Measurements from ENCODE around the gene FGFBP1. TPM values are rescaled to one million over a fixed set of nuclear protein-coding genes. Genes with fewer than 3 reads are reported as not detected.
A peak's percentile ranks its signal among the peaks of the same experiment; 100 is the strongest.

Gene FGFBP1
- total and polyA plus RNA-seq, 2 donors (not counting 3 experiments of a cell fraction or from before 2014, with no cell fraction given), result not detected

- no peaks in the 10 kb centered on the region for H3K36me3 ChIP-seq (ENCODE audit: control insufficient read depth in 2 of 2, extremely low read depth in 1 of 2, insufficient read depth in 2 of 2, low read length in 2 of 2)
- intact Hi-C loops (cut with micrococcal nuclease), result no loop called here
- H3K9me1 ChIP-seq (replicated peaks; ENCODE audit: control insufficient read depth, extremely low read depth, insufficient read depth, low read length), result no peaks in the 10 kb centered on the region
- H3K79me2 ChIP-seq (ENCODE audit: control insufficient read depth, insufficient read depth, low read length), result no peaks in the 10 kb centered on the region
- H3K9me3 ChIP-seq (replicated peaks; ENCODE audit: control insufficient read depth, insufficient read depth, low read length), result no peaks in the 10 kb centered on the region
- no peaks in the 10 kb centered on the region for H3K4me1 ChIP-seq (ENCODE audit: control insufficient read depth, extremely low read depth, insufficient read depth, low read length)
- H3K27ac ChIP-seq (ENCODE audit: insufficient read depth, low read depth, low read length), result no peak overlapping the region
- CTCF ChIA-PET, result interaction anchor here (1.0 to 2.7 kb wide), 5 partner anchors 21 to 288 kb away, joined by 3 to 11 read pairs (median 5); no protein-coding TSS in a partner anchor
- dilution Hi-C loops (cut with MboI; ENCODE audit: extremely low pct_ligation_motif_present, low sequenced_read_pairs), result no loop called here
- no peak overlapping the region for H3K9ac ChIP-seq (replicated peaks; ENCODE audit: extremely low read depth, insufficient read depth, low read length)
- TF ChIP-seq CTCF (IDR thresholded peaks at IDR 0.05; ENCODE audit: extremely low read depth in 1 of 2, insufficient read depth in 1 of 2, low read depth in 1 of 2, low read length in 2 of 2), result peak in 1 of 2 donors; percentile 1
- TF ChIP-seq POLR2AphosphoS5 (IDR thresholded peaks at IDR 0.05; ENCODE audit: insufficient read depth, low read depth, low read length), result no peak
- no peak overlapping the region for H2AFZ ChIP-seq (ENCODE audit: low read depth, low read length)
- DNase-seq (ENCODE audit: low read depth, low spot score) (no peak), FAIRE-seq (no peak)
- H3K27me3 ChIP-seq (ENCODE audit: control insufficient read depth in 2 of 2, insufficient read depth in 2 of 2, low read length in 2 of 2), result peaks cover 0 to 4% of the 10 kb centered on the region in 2 experiments
- H3K4me2 ChIP-seq (ENCODE audit: insufficient read depth, low read length), result no peak overlapping the region
- BruUV-seq (replicated peaks), result no TSS peak
- POLR2A ChIA-PET, result no interaction called here
- no peak overlapping the region for H3K4me3 ChIP-seq (replicated peaks in 1 of 3; ENCODE audit: insufficient read depth in 1 of 3, low read depth in 1 of 3, low read length in 3 of 3)
- no peaks in the 10 kb centered on the region for H4K20me1 ChIP-seq (replicated peaks; ENCODE audit: control insufficient read depth, extremely low read depth, insufficient read depth, low read length)
Observed at GRCh38 chr4:15976456-15977447, 38.2 kb upstream of the FGFBP1 start.
